Astrocyte of the spinal cord (primary cell): ENCODE measurements around the gene CAMK2N2.

Source experiments
- DNase-seq: peaks from one replicate; pipeline ENCODE4 v3.0.0; 2011; ENCODE audit warnings: low read depth, low spot score
- H3K4me3 ChIP-seq: 2 replicates; pipeline ENCODE4 v1.5.1; 2011; ENCODE audit warnings: low read depth, mild to moderate bottlenecking, low read length, moderate library complexity
- in situ Hi-C: cut with HindIII; loops from 2 replicates; pipeline ENCODE4 v1.10.0; 2017; ENCODE audit warnings: low sequenced_read_pairs
- TF ChIP-seq, protein P1 (sequence below): IDR thresholded peaks from 2 replicates; pipeline ENCODE4 v1.5.1; 2012; ENCODE audit warnings: low read depth, mild to moderate bottlenecking, low read length, inconsistent platforms

CAMK2N2 gene

DNA sequence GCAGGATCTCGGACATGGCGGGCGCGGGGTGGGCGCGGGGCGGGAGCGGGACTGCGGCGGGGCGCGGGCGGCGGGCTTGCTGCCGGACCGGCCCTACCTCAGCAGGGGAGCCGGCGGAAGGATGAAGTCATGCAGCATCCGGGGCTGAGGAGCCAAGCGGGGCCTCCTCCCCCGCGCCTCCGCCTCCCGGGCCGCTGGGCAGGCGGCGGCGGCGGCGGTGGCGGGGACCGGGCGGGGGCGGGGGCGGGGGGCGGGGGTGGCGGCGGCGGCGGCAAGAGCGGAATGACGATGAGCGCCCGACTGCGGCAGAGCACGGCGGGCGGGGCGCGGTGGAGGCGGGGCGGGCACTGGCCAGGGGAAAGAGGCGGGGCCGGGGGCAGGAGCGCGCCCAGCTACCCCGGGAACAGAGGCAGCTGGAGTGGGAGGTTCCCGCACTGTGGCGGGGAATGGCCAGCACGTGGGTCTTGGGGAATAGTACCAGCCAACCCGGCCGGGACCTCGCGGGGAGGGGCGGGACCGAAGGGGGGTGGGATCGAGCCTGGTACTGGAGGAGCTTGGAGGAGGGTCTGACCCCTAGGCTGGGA is at the start of gene CAMK2N2:
CAMK2N2 (minus strand) TSS at position 284 of the 584 bp plus-strand sequence; CDS start at position 16, 268 bp downstream.
- peak within 1 kb of the TSS; percentile 48 for H3K4me3 ChIP-seq
- in situ Hi-C loops, result no loop called here
- peak; percentile 21 for DNase-seq
- TF ChIP-seq, protein P1, sequence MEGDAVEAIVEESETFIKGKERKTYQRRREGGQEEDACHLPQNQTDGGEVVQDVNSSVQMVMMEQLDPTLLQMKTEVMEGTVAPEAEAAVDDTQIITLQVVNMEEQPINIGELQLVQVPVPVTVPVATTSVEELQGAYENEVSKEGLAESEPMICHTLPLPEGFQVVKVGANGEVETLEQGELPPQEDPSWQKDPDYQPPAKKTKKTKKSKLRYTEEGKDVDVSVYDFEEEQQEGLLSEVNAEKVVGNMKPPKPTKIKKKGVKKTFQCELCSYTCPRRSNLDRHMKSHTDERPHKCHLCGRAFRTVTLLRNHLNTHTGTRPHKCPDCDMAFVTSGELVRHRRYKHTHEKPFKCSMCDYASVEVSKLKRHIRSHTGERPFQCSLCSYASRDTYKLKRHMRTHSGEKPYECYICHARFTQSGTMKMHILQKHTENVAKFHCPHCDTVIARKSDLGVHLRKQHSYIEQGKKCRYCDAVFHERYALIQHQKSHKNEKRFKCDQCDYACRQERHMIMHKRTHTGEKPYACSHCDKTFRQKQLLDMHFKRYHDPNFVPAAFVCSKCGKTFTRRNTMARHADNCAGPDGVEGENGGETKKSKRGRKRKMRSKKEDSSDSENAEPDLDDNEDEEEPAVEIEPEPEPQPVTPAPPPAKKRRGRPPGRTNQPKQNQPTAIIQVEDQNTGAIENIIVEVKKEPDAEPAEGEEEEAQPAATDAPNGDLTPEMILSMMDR, result no peak

DNA sequence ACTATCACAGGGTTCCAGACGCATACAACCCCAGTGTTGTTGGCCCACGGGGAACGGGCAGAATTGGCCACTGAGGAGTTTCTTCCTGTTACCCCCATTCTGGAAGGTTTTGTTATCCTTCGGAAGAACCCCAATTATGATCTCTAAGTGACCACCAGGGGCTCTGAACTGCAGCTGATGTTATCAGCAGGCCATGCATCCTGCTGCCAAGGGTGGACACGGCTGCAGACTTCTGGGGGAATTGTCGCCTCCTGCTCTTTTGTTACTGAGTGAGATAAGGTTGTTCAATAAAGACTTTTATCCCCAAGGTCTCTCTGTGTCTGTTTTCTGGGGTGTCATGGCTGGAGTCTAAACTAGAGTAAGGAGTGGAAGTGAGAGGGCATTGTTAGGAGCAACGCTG is 47.4 kb upstream of the CAMK2N2 start:
- DNase-seq, result no peak
- no peak overlapping the region for H3K4me3 ChIP-seq
- in situ Hi-C loops, result no loop called here
- TF ChIP-seq, protein P1, result no peak

DNA sequence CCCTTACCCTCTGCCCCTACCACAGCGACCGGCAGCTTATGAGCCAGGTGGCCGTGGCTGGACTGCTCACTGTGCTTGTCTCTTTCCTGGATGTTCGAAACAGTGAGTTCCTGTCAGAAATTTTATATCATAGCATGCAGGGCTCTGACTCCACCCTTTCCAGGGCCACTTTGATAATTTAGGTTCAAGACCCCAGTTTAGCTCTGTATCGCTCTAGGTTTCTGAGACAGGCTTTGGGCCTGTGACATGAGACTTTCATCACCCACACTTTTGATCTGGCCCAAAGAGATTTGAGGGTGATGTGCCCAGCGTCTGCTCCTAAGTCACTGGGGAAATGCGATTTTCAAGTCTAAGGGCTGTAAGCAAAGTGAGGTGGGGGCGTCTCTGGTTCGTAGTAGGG is 46.6 kb upstream of the CAMK2N2 start:
- H3K4me3 ChIP-seq, result no peak overlapping the region
- in situ Hi-C loops, result no loop called here
- DNase-seq, result no peak
- TF ChIP-seq, protein P1, result no peak

DNA sequence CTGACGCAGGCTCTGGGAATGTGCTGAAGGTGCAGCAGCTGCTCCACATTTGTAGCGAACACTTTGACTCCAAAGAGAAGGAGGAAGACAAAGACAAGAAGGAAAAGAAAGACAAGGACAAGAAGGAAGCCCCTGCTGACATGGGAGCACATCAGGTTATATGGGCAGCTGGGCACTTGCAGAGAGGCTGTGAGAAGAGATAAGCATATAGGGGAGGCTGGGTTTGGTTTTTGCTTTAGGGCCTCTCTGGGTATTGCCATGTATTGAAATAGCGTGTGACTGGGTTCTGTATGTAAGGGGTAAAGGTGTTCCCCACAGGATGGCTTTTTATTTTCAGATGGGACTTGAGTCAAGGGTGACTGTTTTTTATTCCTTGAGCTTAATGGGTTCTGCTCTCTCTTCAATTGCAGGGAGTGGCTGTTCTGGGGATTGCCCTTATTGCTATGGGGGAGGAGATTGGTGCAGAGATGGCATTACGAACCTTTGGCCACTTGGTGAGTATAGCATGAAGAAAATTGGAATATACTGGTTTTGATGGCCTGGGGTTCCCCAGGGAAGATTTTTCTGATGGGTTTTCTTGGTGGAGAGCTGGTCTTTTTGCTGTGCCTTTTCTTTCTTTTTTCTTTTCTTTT is 45.1 kb upstream of the CAMK2N2 start:
- no peak overlapping the region for H3K4me3 ChIP-seq
- in situ Hi-C loops, result no loop called here
- DNase-seq, result no peak
- TF ChIP-seq, protein P1, result no peak

DNA sequence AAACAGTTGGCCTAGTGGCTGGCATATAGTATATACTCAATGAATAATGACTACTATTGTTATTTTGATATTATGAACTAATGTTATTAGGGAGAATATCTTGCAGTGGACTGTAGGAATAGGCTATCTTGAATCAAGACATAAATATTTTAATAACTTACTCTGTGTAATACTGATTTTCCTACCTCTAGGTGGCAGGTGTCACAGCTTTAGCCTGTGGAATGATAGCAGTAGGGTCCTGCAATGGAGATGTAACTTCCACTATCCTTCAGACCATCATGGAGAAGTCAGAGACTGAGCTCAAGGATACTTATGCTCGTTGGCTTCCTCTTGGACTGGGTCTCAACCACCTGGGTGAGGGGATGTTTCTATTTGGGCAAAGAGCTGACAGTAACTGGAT is 44.2 kb upstream of the CAMK2N2 start:
- in situ Hi-C loops, result no loop called here
- H3K4me3 ChIP-seq, result no peak overlapping the region
- TF ChIP-seq, protein P1, result peak; percentile 43
- peak; percentile 27 for DNase-seq

DNA sequence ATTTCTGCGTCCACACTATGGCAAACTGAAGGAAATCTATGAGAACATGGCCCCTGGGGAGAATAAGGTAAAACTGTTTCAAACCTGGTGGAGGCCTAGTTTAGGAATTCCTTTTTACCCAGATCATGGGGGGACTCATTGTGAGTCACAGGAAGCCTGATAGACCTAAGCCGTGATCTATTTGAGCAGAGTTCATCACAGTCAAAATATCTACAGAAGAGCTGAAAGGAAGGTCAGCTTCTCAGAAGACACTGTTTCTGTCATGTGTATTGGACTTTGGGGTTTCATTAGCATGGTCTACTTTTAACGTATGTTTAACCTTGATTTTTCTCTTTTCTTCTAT is 39.0 kb upstream of the CAMK2N2 start:
- H3K4me3 ChIP-seq, result peak overlapping the region; percentile 75
- peak; percentile 23 for DNase-seq
- TF ChIP-seq, protein P1, result no peak
- in situ Hi-C loops, result no loop called here
